GM21737 (cell line): ENCODE data around the gene RTF1.
A peak's percentile ranks its signal among the peaks of the same experiment; 100 is the strongest.

Experiments used
- ATAC-seq: cut with Tn5 transposase; IDR thresholded peaks from one replicate; pipeline ENCODE4 v1.9.1; 2021; ENCODE audit warnings: mild to moderate bottlenecking, moderate library complexity; ENCODE audit not compliant: unreplicated experiment

Gene RTF1

DNA sequence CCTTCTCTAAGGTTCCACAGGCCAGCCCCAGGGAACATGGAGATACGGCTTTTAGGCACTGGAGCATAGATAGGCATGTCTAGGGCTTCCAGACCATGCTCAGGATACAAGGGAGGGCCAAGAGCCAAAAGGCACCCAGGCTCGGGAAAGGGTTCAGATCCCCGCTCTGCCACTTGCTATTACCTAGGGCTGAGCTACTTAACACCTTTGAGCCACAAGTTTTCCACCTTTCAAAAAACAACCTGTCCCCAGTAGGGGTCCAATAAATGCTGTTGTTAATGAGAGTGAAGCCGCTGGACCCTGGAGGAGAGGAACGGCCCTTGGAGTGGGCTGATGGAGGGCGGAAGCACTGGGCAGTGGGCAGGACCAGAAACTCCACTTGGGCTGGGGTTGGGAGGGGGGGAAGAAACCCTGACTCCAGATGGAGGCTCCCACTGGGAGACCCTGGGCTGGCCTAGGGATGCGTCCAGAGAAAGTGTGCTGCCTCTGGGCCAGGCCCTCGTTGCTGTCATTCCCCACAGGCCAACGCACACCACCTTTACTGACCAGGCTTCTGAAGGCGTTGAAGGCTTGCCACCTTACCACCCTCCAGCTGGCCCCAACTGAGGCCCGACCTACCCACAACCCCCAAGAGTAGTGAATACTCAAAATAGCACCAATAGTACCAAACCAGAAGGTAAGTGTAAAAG is 68.2 kb downstream of the RTF1 start:
- ATAC-seq = no peak

DNA sequence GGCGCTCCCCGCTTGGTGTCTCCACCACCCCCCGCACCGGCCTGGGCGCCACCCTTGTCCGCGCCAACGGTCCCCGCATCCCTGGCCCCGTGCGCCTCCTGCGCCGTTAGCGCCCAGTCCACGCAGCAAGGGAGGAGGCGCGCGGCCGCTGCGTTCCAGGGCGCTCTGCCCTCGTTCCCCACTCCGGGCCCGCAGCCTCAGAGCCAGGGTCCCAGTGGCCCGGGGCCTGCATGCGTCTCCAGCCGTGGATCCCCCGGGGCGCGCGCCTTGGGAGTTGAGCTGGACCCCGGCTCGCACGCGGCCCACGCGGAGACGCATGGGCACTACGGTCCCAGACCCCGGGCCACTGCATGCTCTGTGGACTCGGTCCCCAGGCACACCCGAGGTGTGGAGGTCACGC is 69.4 kb downstream of the RTF1 start:
- ATAC-seq = no peak

DNA sequence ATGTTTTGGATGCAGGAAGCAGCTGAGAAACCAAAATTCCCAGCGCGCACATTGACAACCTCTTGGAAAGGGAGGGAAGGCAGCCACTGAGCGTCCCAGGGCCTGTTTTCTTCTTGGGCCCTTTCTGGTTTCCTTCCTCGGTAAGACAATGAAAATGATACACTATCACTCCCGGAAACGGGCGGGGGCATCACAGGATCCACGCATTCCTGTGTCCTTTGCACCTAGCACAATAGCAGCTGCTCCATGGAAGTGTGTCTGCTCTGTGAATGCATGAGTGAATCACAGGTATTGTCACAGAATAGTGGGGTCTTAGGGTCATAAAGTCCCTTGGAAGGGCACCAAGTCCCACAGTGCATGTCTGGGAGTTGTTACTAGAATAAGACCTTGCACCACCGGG is 70.5 kb downstream of the RTF1 start:
- no peak for ATAC-seq

DNA sequence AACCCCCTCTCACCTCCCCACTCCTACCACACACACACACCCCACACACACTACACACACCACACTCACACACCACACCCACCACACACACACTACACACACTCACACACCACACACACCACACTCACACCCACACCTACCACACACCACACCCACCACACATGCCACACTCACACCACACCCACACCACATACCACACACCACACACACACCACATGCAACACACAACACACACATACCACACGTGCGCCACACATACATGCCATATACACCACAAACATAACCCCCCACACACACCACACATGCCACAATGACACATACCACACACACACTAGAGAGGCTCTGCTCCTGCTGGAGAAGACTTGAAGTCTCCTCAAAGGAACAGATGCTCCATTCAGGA is 70.9 kb downstream of the RTF1 start:
- ATAC-seq = no peak

DNA sequence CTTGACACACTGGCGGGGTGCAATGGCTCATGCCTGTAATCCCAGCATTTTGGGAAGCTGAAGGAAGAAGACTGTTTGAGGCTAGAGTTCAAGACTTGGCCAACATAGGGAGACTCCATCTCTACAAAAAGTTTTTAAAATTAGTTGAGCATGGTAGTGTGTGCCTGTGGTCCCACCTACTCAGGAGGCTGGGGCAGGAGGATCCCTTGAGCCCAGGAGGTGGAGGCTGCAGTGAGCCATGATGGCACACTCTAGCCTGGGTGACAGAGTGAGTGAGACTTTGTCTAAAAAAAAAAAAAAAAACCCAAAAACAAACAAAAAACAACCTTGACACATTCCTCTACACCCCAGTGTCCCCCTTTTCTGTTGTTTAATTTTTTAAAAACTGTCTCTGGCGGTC is 72.7 kb downstream of the RTF1 start:
- ATAC-seq = no peak

DNA sequence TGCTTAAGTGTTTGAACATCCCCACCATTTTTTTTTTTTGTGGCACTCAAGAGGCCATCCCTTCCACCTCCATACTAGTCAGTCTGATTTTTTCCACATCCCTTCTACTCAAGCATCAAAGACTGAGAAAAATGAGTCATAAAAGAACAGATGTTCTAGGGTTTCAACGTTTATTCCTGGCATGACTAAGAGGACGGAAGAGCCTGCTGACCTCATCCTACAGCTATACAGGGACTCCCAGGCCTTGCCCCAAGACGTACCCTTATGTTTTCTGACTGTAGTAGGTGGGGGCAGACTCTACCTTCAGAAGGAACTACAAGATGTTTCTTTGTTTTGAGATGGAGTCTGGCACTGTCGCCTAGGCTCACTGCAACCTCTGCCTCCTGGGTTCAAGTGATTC is 73.5 kb downstream of the RTF1 start:
- no peak for ATAC-seq

DNA sequence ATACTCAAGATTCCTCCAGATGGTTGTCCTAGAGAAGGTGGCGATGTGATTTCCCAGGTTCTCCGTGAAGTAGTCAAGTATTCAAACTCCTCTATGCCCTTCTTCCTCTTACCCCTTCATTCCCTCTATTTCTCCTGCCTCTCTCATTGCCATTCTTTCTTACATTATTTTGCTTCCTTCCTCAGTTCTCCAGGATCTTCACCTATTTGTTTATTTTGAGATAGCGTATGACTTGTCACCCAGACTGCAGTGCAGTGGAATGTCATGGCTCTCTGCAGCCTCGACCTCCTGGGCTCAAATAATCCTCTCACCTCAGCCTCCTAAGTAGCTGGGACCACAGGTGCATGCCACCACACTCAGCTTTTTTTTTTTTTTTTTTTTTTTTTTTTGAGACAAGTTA is 75.0 kb downstream of the RTF1 start:
- ATAC-seq = no peak

DNA sequence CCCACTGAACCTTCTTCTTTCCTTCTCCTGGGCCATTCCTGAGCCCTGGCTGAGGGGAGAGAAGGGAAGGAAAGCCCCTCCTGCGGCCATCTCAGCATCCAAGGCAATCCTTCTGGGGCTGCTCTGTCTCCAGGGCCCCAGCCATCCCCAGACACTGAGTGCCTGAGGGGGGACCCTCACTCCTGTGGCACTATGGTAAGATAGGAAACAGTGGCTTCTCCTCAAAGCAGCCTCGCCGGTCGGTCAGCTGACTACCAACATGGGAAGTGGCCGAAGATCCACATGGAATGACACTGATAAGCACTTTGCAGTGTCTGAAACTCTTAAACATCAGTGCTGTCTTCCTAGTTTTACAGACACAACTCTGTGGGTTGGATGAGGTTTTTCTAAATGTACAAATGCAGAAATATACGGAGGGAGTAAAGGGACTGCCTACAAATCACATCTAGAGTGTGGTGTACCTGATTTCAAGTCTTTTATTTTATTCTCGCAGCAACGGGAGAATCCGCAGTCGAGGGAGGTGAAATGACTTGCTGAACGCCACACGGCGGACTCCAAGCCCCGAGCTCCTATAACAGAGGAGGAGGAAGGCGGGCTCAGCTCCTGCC is 75.8 kb downstream of the RTF1 start:
- ATAC-seq = no peak

DNA sequence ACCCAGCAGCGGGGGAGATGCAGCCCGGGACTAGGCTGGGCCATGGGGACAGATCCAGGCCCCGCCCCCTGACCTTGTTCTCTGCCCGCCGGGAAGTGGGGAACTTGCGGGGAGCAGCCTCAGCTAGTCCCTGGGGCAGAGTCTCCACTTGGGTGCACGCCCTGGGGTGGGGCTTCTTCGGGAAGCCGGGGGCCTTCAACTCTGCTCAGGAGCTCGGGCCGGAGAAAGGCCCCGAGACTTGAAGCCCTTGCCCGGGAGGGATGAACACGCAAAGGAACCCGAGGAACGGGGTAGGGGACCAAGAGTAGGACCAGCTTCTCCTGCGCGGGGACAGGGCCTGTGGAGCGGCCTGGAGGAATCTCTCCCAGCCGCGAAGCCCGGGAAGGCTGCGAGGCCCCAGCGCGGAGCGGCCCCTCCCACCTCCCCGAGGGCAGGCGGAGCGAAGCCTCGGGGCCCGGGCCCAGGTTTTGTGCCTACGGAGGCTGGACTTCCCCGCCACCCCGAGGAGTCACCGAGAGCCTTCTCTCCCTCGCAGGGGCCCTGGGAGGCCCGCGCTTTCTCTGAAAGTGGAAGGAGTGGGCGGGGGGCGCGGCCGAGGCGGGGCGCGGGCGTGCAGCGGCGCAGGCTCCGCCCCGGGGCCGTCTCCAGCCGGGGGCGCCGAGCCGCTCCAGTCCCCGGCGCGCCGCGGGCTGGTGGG is 76.5 kb downstream of the RTF1 start, which contains the start of gene ITPKA:
Gene ITPKA, plus strand, starts transcription at position 670 of the 697 bp plus-strand sequence. CDS start 54 bp downstream, outside the sequence.
- peak; percentile 59 for ATAC-seq

DNA sequence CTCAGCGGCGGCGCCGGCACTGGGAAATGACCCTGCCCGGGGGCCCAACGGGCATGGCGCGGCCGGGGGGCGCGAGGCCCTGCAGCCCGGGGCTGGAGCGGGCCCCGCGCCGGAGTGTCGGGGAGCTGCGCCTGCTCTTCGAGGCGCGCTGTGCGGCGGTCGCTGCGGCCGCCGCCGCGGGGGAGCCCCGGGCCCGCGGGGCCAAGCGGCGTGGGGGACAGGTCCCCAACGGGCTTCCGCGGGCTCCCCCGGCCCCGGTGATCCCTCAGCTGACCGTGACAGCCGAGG is 77.0 kb downstream of the RTF1 start:
- ATAC-seq = no peak

DNA sequence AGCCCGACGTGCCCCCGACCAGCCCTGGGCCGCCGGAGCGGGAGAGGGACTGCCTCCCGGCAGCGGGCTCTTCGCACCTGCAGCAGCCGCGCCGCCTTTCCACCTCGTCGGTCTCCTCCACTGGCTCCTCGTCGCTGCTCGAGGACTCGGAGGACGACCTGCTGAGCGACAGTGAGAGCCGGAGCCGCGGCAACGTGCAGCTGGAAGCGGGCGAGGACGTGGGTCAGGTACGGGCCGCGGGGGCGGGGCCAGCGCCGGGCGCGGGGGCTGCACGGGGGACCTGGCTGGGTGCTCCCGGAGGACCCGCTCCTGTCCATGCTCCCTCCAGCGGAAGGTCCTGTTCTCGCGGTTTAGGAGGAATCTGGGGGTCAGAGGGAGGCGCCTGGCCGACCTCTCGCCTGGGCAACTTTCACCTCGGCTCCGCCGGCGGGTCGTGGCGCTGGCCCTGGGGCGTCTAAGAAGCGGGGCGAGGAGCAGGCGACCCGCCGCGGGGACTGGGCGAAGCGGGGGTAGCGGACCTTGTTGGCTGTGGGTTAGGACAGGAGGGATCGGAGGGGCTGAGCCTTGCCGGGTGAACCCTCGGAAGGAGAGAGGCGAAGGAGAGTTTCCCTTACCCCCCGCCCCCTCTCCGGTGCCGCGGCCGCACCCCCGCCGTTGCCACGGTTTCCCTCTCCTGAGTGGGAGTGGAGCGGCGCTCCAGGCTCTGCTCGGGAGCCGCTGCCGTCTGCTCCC is 77.5 kb downstream of the RTF1 start:
- ATAC-seq = peak; percentile 16

DNA sequence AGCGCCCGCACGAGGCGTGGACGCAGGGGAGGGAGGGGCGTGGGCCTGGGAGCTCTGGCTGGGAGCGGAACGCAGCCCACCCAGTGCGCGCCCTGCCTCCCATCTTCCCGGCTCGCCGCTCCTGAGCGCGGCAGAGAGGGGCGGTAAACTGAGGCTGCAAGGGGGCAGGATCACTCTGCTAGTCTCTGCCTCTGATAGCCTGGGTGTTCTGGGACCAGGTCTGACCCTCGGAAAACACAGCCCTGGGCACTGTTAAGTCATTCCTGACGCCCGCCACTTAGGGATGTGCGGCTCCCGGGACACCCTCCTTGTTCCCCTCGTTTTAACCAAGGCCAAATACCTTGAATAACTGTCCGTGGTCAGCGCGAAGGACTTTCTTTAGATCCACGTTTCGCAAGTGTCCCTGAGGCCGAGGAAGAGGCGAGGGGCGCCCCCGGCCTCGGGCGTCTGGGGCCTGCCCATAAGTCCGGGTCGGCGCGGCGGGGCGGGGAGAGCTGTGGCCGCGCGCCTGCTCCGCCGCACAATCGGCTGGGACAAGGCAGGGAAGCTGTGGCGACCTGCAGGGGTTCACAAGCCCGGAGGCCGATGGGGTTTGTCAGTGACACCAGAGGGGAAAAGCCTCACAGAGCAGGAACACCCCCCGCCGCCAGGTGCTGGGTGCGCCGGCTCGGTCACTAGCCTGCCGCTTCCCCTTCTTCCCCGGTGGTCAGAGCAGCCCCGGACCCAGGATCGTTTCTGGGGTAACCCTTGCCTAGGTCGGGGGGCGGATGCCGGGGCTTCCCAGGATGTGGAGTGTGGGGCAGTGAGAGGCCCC is 78.2 kb downstream of the RTF1 start:
- no peak for ATAC-seq

DNA sequence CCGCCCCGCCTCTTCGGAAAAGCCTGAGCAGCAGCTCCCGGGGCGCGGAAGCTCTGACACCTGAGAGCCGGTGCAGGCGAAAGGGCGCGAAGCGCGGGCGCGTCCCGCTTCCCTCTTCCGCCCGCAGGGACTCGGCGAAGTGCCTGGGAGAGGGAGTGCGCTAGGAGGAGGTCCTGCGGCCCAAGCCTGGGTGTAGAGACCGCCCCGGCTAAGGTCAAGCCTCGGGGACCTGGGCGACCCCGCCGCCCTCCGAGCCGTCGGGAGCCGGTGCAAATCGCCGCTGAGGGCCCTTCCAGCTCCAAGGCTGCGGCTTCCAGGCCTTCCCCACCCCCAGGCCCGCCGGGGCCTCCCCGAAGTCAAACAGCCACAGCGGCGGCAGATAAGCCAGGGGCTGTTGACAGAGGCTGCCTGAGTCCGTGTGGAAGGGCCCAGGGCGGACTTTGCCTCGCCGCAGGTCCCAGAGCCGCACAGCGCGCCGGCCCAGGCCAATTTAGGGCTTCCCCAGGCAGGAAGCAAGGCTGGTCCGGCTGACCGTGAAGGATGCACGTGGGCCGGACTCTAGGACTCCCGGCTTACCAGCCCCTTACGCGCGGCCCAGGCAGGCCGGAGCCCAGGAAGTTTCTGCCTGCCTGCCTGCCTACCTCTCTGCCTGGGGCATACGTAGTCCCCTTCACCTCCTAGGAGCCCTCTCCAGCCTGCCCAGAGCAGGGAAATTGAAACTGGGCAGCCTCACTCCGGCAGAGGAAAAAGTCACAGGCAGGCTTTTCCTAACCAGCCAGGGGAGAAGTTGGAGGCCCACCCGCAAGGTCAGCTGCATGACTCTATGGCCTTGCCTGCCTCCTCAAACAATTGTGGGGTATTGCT is 79.1 kb downstream of the RTF1 start:
- no peak for ATAC-seq

DNA sequence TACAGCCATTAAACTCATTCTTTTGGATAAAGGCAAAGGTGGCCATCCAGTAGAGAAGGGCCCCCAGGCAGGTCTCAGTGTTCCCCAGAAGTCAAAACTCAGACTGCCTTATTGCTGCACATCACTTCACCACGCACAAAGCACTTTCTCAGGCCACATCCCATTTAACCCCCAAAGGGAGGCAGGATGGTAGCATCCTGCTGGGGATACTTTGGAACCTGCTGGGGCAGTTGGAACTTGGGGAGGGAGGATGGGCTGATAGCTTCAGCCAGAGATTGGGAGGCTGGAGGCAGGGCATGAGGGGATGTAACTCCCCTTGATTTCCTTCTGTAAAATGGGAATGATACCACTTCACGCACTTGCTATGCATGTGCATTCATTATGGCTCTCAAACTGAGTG is 81.8 kb downstream of the RTF1 start:
- no peak for ATAC-seq

DNA sequence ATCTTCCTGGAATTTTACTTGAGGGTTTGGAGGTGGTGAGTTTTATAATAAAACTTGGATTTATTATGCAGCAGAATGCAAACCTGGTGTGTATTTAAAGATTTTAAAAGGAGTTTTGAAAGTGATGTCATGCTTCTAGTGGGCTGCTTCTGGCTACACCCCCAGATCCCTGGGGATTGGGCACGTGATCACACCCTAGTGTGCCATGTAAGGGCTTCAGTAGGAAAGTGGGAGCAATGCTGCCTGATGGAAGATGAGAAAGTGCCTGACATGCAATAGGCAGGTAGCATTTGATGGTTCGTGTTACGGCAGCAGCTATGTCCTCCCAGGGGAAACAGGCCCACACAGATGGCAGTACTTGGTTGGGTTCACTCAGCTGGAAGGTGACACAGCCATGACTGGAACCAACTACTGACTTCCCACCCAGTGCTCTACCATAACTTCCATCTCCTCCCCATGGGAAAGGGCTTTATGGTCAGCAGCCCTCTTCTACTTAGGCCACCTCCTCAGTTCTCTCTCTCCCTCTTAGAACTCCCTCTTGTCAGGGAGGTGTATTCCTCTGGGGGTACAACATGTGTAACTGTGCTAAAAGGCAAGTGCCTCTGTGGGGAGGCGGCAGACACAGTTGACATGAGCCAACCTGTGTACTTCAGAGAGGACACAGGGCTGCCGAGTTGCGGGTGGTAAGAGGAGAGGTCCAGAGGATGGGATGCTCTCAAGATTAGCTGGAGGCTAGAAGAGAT is 82.4 kb downstream of the RTF1 start:
- no peak for ATAC-seq

DNA sequence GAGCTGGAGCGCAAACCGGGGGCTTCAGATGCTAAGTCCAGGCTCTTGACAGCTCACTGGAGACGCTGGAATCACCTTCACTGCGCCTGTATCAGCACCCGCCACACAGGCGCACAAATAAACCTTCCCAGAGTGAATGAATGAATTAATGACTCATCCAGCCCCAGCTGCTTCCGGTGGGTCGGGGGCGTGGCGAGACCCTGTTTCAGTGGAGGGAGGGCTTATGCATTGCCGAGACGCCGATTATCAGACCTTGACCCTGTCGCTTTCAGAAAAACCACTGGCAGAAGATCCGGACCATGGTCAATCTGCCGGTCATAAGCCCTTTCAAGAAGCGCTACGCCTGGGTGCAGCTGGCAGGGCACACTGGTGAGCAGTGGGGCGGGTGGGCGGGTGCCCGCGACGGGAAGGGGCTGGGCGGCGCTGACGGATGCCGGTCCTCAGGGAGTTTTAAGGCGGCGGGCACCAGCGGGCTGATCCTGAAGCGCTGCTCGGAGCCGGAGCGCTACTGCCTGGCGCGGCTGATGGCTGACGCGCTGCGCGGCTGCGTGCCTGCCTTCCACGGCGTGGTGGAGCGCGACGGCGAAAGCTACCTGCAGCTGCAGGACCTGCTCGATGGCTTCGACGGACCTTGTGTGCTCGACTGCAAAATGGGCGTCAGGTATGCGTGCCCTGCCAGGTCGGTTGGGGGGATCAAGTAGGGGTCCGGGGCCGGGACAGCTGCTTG is 84.5 kb downstream of the RTF1 start:
- ATAC-seq = no peak

DNA sequence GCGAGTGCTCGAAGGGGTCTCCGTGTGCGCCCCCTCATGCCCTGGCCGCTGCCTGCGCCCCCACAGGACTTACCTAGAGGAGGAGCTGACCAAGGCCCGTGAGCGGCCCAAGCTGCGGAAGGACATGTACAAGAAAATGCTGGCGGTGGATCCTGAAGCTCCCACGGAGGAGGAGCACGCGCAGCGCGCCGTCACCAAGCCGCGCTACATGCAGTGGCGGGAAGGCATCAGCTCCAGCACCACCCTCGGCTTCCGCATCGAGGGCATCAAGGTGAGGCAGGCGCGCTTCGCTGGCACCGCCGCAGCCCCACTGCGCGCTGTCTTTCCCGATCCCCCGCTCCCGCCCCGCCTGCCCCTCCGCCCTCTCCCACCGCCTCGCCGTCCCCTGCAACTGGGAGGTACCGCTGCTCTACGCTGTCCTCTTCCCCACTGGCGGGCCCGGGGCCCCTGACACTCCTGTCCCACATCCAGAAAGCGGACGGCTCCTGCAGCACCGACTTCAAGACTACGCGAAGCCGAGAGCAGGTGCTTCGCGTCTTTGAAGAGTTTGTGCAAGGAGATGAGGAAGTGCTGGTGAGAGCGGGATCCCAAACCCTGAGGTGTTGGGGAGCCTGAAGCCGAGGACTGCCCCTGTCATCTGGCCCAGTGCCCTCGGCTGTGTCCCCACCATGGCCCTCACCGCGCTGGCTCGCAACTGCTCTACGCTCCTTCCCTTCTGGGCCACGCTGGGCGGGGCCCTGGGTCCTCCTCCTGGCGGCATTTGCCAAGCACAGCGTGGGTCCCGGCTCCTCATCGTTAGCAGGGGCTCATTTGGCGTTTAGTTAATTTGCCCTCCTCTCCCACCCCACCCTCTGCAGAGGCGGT is 85.3 kb downstream of the RTF1 start:
- ATAC-seq = no peak
